Stimulated activated CD4-positive, alpha-beta T cell treated with anti-CD3 and anti-CD28 coated beads, Interleukin-1b, Interleukin-23, amount 100 ng/mL, for 48 hours (primary cell): Measurements from ENCODE around the gene B3GAT3.
"Not testable (repeated sequence)": the region's sequence is repeated elsewhere in the genome, so short reads cannot be mapped to it uniquely, and the experiment has no call there.

Experiments
- DNase-seq: peaks from one replicate; pipeline ENCODE4 v3.0.0-alpha.2; 2020

B3GAT3 gene

DNA sequence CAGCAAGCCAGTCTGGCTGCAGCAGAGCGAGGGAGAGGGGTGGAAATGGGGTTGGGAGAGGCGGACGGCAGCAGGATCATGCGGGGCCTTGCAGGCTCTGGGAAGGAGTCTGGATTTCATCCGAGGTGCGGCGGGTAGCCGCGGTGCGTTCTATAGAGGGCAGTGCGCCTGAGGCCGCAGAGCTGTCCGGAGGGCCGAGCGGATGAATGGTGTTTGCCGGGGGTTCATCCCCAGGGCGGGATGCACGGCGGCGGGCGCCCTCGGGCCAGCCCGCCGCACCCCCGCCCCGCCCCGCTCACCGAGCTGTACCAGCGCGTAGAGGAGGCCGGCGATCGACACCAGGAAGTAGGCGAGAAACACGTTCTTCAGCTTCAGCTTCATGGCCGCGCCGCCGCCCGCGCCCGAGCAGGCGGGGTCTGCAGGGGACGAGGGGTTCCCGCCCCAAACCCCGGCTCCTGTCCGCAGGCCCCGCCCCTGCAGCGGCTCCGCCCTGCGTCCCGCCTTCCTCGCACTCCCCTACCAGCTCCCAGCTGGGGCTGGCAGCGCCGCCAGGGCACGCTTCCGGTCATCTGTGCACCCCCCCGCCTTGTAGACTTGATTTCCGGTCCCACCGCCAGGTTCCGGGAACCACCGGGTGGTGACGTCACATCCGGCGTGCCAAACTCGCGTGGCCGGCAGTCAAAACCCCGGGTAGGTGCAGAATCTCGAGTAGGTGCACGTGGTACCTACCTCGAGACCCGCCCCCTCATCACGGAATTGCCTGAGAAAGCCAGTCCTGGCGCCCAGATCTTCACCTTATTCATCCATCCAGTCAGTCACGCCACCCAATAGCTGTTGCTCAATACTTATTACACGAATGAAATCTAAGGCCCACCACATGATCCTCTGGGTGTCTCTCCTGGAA lies at the start of gene B3GAT3:
B3GAT3 (minus strand) TSS at position 420 of the 904 bp plus-strand sequence; CDS start at position 381, 39 bp downstream.
- DNase-seq = peak; percentile 97

DNA sequence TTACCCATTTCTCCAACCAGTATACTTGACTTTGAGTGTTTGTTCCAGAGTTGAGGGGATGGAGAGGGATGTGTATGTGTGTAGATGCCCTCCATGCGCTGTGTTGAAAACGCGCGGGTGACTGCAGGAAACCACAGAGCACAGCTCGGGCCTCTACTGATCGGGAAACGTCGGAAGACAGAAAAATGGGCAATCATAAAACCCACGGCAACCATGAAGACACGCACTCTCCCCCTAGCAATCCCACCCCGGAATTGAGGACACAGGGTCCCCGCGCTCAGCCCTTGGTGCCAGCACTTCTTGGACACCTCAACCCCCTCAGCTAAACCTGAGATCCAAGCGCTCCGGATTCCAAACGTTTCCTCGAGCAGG lies 49.4 kb upstream of the B3GAT3 start:
- no peak for DNase-seq

DNA sequence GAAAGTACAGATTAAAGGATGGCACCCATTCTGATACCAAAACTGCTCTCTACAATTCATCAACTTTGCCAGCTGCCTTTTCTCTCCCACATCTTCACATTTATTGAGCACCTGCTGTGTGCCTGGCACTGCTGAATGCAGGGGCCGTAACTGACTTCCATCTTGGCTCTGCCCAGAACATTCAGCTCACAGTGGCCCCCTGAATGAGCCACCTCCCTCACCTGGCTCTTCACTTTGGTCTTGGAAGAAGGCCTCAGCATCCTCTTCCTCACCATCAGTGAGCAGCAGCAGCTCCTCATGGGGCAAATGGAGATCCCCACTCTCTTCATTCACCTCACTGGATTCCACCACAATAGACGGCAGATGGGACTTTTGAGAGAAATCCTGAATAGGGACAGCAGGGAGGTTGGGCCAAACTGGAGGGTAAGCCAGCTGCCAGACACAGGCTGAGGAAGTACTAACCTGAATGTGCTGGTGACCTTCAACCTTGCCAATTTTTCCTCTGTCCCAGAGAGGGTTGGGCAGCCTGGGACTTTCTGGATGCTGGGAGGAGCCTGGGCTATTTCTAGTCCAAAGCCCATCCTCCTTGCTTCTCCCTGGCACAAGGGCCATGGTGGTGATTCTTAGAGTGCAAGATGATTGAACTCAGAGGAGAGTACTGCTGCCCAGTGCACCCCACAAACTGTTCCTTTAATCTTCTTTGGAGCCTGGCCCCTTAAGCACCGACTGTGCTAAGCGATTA lies 47.8 kb upstream of the B3GAT3 start:
- no peak for DNase-seq

DNA sequence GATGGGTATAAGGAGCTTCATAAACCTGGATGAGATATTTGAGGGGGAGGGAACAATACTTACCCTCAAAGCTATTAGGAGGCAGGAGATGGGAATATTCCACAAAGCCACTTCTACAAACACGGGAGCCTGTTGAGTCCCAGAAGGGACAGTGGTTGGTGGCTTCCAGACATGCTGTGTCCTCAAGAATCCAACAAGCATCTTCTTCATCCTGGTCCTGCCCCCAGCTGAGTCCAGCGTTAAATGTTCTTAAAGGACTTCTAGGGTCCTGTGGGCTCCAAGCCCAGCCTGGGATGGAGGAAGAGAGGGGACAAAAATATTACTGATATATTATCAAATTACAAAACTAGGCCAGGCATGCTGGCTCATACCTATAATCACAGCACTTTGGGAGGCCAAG lies 45.7 kb upstream of the B3GAT3 start:
- DNase-seq = no peak

DNA sequence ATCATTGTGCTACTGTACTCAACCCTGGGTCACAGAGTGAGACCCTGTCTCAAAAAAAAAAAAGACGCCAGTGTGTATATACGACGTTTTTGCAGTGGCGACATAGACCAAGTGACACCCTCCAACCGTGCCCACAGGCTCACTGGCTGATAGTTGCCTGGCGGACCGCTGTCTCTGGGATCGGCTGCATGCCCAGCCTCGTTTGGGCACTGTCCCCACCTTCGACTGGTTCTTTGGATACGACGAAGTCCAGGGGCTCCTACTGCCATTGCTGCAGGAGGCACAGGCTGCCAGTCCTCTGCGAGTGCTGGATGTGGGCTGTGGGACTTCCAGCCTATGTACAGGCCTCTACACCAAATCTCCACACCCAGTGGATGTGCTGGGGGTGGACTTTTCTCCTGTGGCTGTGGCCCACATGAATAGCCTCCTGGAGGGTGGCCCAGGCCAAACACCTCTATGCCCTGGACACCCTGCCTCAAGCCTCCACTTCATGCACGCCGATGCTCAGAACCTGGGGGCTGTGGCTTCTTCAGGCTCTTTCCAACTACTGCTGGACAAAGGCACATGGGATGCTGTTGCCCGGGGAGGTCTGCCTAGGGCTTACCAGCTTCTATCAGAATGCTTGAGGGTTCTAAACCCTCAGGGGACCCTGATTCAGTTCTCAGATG lies 44.6 kb upstream of the B3GAT3 start:
- no peak for DNase-seq

DNA sequence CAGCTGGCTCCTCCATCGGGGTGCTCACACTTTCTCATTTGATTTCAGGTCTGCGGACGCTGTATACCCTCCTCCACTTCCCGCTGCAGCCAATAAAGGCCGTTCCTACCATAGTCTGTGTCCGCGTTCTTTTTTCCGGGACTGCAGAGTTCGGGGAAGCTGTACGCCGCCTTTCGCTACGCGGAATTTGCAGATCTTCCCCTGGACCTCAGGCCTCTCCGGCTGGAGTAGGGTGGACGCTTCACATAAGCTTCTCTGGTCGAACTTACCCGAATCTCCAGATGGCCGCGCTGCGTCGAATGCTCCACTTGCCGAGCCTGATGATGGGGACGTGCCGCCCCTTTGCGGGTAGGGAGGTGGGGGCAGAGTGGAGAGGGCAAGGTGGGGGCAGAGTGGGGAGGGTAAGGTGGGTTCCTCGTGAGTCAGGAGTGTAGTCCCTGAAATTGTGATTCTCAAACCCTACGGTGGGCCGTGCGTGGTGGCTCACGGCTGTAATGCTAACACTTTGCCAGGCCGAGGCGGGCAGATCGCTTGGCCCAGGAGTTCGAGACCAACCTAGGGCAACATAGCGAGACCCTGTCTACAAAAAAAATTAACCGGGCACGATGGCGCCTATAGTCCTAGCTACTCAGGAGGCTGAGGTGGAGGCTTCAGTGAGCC lies 43.9 kb upstream of the B3GAT3 start:
- DNase-seq = peak; percentile 54

DNA sequence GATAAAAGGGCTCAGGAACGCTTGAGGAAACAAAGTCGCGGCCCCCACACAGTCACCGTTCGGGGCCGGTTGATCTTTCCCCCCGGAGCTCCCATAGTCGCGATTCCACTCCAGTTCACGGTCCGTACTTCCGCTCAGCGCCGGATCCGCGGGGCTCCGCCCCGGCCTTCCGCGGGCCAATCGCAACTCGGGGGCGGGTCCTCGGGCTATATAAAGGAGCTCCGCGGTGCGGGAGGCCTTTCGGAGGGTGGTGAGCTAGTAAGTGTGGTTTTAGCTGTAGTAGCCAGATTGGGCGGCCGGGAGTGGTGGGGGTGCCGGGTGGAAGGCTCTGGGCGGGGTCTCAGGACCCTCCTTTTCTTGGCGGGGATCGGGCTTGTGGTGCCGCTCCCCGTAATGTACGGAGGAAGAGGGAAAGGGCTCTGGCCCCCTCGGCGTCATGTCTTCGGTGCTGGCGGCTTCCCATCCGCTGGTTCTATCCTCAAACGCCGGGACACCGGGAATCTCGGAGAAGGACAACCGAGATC lies 43.4 kb upstream of the B3GAT3 start, which contains the start of the genes C11orf98 and CSKMT:
C11orf98 (minus strand) TSS at position 136 of the 524 bp plus-strand sequence; CDS start at position 95, 41 bp downstream.
CSKMT (plus strand) TSS at position 238 of the 524 bp plus-strand sequence. CDS start 568 bp downstream, outside the sequence.
- peak; percentile 96 for DNase-seq

DNA sequence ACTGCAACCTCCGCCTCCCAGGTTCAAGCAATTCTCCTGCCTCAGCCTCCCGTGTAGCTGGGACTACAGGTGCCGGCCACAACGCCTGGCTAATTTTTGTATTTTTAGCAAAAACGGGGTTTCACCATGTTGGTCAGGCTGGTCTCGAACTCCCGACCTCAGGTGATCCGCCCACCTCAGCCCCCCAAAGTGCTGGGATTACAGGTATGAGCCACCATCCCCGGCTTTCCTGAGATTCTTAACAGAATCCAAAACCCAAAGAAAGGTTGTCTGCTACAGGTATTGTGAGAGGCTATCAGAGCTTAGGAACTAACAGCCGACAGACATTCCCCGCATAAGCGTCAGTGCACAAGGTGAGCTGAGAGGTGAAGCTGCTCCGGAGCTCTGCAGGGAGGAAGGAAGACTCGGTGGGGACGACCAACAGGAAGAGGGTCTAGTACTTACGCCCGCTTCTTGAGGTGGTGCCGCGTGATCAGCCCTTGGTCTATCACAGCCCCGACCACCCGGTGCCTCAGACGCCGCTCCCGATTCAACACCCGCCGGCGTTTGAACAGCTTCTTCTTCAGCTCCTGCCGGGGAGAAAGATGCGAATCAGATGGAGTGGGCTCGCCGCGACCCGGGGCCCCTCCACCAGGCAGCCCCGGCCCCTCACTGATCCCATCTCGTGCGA lies 42.8 kb upstream of the B3GAT3 start:
- DNase-seq = peak; percentile 63

DNA sequence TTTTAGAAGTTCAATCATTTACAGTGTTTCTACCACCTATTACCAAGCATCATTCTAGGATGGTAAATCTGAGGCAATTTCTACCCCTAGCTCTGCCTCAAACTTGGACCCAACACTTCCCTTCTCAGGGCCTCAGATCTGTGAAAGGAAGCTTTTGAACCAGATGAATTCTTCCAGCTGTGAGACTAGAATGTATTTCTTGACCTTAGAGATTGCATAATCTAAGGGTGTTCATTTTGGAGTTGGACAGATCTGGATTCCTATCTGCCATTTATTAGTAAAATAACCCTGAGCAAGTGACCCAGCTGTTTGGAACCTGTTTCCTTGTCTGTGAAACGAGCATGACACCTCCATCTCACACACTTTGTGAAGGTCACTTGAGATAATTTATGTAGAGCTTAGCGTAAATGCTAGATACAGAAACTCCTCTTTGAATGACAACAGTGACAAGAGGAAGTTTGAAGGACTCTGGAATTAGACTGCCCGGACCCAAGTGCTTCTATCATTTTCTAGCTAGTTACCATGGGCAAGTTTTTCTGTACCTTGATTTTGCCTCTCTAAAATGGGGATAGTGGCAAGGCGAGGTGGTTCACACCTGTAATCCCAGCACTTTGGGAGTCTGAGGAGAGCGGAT lies 35.1 kb upstream of the B3GAT3 start:
- DNase-seq = no peak

DNA sequence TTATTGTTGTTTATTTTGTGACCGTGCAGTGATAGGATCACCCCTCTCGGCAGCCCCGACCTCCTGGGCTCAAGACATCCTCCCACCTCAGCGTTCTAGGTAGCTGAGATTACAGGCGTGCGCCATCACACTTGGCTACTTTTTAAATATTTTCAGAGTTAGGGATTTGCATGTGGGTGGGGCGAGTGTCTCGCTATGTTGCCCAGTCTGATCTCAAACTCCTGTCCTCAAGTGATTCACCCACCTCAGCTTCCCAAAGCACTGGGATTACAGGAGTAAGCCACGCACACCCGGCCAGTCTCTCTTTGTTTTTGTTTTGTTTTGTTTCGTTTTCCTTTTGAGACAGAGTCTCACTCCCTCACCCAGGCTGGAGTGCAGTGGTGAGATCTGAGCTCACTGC lies 32.5 kb upstream of the B3GAT3 start:
- no peak for DNase-seq

DNA sequence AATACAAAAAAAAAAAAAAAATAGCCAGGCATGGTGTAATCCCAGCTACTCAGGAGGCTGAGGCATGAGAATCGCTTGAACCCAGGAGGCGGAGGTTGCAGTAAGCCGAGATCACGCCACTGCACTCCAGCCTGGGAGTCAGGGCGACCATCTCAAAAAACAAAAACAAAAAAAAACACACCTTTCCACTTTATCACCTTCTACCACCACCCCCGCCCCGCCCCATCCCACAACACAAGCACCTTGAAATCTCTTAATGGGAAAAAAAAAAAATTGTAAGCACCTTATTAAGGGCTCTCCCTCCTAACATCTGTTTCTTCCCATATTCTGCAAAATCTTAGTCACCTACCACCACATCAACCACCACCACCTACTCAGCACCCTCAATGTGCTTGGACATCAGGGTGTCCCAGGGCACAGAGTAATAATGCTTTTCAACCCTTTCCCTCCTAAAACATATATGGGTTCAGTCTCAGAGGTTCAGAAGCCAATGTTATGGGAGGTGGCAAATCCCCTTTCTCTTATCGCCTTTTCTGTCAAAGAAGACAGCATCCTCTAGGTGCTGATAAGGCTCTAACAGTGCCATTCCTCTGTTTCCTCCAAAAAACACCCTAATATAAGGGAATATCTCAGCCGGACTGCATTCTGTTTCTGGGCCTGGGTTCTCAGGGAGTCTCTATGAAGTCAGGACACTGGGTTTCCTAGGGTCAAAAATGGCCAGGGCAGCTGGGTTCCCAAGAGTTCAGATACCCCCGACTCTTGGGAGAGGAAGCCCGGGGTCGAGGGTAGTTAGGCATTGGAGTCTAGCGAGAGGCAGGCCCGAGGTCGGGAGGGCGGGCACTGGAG lies 30.6 kb upstream of the B3GAT3 start:
- DNase-seq = no peak

DNA sequence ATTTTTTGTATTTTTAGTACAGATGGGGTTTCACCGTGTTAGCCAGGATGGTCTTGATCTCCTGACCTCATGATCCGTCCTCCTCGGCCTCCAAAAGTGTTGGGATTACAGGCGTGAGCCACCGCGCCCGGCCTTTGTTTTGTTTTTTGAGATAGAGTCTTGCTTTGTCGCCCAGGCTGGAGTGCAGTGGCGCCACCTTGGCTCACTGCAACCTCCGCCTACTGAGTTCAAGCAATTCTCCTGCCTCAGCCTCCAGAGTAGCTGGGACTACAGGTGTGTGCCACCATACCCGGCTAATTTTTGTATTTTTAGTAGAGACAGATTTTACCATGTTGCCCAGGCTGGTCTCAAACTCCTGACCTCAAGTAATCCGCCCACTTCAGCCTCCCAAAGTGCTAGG lies 28.5 kb upstream of the B3GAT3 start:
- not testable (repeated sequence) for DNase-seq

DNA sequence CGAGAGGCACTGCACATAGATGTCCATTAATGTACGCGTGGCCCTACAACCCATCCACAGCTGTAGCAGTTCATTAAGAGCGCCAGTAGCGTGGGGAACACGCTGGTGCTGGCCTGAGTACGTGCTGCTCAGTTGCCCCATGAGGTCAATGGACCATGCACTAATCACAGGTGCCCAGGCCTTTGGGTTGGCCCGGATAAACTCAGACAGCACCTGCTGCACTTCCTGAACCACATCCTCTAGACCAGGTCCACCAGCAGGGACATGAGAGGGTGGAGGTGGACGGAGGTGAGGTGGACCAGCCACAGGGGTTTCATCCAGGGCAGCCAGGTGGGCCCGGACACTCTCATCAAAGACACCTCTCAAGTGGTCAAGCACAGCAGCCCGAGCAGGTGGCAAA lies 27.7 kb upstream of the B3GAT3 start:
- DNase-seq = no peak

DNA sequence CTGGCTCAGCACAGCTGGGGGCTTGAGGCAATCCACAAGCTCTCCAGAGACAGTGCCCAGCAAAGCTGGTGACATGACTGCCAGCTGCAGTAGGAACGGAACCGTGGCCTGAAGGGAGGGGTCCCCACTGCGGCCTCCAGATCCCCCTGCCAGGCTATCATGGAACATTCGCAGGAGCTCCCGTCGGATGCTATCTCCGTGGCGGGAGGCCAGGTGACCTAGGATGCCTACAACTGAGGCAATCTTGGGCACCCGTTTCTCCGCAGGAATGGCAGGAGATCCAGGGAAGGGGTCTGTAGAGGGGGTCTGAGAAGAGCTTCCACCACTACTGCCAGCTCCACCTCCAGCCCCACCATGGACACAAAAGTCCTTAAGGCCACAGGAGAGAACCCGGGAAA lies 27.2 kb upstream of the B3GAT3 start:
- no peak for DNase-seq

DNA sequence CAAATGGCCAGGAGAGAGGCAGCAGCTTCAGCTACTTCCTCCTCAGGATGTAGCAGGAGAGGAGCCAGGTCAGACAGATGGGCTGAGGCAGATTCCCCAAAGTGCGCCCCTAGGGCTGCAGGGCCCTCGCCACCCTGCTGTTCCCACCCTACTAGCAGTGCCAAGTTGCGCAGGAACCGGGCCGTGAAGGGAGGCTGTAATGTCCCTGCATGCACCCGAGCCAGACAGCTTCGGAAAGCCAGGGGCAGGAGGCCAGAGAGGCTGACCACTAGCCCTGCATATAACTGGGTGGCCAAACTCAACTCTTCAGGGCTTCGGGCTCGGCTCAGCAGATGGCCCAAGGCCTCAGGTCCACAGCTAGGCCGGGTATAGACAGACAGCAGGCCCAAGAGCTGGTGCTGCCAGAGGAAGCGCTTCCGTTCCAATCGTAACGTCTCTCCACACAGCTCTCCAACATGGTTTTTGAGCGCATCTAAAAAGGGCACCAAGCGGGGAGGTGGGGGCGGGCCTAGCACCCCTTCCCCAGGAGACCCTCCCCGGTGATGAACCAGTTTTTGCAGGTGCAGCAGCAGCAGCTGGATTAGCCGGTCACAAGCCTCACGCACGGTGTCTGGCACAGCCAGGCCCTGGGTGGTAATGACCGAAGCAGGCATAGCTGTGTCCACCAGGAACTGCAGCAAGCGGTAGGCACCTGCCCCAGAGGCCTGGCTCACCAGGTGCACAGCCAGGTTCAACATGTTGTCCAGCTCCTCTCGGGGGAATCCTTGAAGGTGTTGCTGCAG lies 26.6 kb upstream of the B3GAT3 start:
- no peak for DNase-seq

DNA sequence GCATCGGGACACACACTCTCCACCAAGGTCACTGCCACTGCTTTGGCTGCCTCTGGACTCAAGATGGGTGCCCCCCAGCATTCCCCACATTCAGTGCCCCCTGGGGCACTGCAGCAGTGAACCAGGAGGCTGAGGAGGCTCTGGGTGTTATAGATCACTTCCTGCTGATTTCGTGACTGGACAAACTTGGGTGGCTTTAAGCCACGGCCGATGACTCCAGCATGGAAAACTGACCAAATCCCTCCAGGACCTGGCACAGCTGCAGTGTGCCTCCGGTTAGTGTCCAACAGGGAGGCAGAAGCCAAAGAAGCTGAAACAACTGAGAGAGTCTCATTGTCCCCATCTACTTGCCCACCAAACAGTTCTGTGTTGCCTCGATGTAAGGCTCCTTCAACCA lies 25.8 kb upstream of the B3GAT3 start:
- DNase-seq = no peak

DNA sequence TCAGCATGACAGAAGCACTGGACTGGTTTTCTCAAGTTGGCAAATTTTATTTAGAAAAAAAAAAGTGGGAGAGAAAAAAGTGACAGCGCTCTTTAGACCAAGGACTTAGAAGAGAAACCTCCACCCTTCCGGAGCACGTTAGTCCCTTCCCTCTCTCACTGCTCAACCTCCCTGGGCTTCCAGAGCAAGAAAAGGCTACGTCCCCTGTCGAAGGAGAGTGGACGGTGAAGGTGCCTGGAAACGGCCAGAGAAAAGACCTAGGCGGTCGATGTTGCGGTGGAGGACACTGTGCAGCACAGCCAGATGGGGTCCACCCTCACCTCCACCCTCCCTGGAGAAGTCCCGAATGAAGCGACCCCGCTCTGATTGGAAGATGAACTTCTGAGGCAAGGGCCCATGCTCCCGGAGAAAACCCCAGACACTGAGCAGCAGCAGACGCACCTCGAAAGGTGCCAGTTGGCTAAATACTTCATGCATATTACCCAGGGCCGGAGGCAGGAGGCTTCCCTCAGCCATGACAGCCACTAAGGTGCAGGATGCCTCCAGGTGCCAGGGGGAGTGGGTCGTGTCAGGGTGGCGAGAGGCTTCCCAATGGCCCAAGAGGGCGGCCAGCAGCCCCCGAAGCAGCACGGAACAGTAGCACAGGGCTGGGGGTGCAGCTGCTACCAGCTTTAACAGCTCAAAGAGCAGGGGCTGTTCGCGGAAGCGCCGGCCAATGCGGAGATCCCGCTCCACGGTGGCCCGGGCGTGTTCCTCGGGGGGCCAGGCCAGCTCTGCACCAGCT lies 25.2 kb upstream of the B3GAT3 start:
- DNase-seq = no peak

DNA sequence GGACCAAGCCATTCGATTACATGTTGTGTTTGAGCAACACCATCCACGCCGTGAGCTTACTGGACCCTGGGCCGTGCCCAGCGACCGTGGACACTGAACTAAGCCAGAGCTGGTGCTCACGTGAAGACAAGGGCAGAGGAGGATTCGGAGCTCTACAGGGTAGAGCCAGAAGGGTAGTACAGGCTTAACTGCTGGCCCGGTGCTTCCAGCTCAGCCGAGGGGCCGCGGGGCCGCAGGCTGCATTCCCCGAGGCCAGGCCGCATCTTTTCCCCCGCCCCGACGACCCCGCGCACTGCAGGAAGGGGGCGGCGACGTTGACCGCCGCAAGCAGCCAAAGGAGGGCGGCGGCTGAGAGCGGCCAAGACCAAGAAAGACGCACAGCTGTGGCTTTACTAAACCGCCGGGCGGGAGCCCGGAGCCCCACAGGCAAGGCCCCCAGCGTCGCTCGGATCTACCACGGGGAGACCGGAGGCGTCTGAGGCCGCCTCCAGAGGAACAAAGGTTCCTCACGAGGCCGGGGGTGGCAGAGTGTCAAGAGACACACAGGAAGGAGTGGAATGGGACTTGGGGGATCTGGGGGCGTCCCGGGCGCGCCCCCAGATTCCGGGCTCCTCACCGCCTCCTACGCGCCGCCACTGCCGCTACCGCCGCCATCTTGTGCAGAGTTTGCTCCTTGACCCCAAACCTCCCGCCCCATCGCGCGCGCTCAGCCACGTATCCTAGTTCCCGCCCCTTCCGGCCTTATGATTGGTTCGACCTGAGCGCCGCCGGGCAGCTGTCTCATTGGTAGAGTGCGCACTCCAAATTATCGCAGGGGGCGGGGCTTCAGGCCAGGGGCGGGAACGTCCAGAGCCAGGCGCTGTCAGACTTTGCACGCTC lies 24.4 kb upstream of the B3GAT3 start, which contains the start of gene GANAB:
GANAB (minus strand) TSS at position 668 of the 879 bp plus-strand sequence; CDS start at position 654, 14 bp downstream.
- peak; percentile 99 for DNase-seq
